ENCODE results near the gene RGS18.

Gene RGS18

DNA sequence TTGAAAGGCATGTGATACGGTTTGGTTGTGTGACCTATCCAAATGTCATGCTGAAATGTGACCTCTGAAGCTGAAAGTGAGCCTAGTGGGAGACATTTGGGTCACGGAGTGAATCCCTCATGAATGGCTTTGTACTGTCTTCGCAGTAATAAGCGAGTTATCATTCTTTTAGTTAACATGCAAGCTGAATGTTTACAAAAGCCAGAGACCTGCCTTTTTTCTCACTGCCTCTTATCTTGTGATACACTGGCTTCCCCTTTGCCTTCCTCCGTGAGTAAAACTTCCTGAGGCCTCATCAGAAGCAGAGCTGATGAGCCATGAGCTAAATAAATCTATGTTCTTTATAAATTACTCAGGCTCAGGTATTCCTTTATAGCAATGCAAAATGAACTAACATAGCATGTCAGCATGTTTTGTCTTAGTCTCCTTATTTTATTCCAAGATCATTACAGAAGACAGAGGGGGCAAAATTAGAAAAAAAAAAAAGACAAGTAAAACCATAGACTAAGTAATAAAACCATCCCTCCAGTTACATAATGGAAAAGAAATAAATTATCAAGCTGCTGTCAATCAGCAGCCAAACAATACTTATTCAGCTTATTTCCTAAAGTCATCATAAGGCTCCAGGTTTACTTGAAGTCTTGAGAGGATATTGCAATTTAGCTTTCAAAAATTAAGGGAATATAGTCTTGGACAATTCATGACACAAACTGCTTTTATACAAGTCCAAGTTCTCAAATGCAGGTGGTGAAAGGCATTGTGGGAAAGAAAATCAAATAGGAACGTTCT lies 12.1 kb downstream of the RGS18 start:
- CTCF ChIA-PET = no interaction called here
- Histone ChIP-seq H3K4me1 (ENCODE audit: control insufficient read depth, insufficient read depth, low read length) (no peaks in the 10 kb centered on the region), H3K27ac (ENCODE audit: extremely low read depth, low read depth, low read length) (no peak overlapping the region), H3K36me3 (ENCODE audit: control insufficient read depth in 2 of 2, insufficient read depth in 1 of 2, low read length in 2 of 2) (no peaks in the 10 kb centered on the region), H3K9me3 (ENCODE audit: control insufficient read depth, insufficient read depth, low read depth, low read length) (no peaks in the 10 kb centered on the region), H3K4me3 (ENCODE audit: low read depth, low read length) (no peak overlapping the region)
- POLR2A ChIA-PET = no interaction called here
- TF ChIP-seq HOXD13 (CRISPR knock-in tag; IDR thresholded peaks at IDR 0.05; ENCODE audit: borderline replicate concordance) = no peak
- TF ChIP-seq ZNF2 (tag by site-specific recombination; IDR thresholded peaks at IDR 0.05) = no peak
- TF ChIP-seq ZNF473 (tag by site-specific recombination; IDR thresholded peaks at IDR 0.05) = no peak
- TF ChIP-seq, protein P1, sequence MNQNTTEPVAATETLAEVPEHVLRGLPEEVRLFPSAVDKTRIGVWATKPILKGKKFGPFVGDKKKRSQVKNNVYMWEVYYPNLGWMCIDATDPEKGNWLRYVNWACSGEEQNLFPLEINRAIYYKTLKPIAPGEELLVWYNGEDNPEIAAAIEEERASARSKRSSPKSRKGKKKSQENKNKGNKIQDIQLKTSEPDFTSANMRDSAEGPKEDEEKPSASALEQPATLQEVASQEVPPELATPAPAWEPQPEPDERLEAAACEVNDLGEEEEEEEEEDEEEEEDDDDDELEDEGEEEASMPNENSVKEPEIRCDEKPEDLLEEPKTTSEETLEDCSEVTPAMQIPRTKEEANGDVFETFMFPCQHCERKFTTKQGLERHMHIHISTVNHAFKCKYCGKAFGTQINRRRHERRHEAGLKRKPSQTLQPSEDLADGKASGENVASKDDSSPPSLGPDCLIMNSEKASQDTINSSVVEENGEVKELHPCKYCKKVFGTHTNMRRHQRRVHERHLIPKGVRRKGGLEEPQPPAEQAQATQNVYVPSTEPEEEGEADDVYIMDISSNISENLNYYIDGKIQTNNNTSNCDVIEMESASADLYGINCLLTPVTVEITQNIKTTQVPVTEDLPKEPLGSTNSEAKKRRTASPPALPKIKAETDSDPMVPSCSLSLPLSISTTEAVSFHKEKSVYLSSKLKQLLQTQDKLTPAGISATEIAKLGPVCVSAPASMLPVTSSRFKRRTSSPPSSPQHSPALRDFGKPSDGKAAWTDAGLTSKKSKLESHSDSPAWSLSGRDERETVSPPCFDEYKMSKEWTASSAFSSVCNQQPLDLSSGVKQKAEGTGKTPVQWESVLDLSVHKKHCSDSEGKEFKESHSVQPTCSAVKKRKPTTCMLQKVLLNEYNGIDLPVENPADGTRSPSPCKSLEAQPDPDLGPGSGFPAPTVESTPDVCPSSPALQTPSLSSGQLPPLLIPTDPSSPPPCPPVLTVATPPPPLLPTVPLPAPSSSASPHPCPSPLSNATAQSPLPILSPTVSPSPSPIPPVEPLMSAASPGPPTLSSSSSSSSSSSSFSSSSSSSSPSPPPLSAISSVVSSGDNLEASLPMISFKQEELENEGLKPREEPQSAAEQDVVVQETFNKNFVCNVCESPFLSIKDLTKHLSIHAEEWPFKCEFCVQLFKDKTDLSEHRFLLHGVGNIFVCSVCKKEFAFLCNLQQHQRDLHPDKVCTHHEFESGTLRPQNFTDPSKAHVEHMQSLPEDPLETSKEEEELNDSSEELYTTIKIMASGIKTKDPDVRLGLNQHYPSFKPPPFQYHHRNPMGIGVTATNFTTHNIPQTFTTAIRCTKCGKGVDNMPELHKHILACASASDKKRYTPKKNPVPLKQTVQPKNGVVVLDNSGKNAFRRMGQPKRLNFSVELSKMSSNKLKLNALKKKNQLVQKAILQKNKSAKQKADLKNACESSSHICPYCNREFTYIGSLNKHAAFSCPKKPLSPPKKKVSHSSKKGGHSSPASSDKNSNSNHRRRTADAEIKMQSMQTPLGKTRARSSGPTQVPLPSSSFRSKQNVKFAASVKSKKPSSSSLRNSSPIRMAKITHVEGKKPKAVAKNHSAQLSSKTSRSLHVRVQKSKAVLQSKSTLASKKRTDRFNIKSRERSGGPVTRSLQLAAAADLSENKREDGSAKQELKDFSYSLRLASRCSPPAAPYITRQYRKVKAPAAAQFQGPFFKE (tag by site-specific recombination; IDR thresholded peaks at IDR 0.05; ENCODE audit: borderline replicate concordance) = no peak
- TF ChIP-seq, protein P2, sequence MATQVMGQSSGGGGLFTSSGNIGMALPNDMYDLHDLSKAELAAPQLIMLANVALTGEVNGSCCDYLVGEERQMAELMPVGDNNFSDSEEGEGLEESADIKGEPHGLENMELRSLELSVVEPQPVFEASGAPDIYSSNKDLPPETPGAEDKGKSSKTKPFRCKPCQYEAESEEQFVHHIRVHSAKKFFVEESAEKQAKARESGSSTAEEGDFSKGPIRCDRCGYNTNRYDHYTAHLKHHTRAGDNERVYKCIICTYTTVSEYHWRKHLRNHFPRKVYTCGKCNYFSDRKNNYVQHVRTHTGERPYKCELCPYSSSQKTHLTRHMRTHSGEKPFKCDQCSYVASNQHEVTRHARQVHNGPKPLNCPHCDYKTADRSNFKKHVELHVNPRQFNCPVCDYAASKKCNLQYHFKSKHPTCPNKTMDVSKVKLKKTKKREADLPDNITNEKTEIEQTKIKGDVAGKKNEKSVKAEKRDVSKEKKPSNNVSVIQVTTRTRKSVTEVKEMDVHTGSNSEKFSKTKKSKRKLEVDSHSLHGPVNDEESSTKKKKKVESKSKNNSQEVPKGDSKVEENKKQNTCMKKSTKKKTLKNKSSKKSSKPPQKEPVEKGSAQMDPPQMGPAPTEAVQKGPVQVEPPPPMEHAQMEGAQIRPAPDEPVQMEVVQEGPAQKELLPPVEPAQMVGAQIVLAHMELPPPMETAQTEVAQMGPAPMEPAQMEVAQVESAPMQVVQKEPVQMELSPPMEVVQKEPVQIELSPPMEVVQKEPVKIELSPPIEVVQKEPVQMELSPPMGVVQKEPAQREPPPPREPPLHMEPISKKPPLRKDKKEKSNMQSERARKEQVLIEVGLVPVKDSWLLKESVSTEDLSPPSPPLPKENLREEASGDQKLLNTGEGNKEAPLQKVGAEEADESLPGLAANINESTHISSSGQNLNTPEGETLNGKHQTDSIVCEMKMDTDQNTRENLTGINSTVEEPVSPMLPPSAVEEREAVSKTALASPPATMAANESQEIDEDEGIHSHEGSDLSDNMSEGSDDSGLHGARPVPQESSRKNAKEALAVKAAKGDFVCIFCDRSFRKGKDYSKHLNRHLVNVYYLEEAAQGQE (tag by site-specific recombination; IDR thresholded peaks at IDR 0.05) = no peak
- TF ChIP-seq ZNF350 (tag by site-specific recombination; IDR thresholded peaks at IDR 0.05) = no peak
- TF ChIP-seq GLI2 (tag by site-specific recombination; IDR thresholded peaks at IDR 0.05; ENCODE audit: borderline replicate concordance, low read depth) = no peak
- TF ChIP-seq ZNF324 (tag by site-specific recombination; IDR thresholded peaks at IDR 0.05) = no peak
- TF ChIP-seq ZNF292 (tag by site-specific recombination; IDR thresholded peaks at IDR 0.05; ENCODE audit: borderline replicate concordance, low read depth) = no peak

DNA sequence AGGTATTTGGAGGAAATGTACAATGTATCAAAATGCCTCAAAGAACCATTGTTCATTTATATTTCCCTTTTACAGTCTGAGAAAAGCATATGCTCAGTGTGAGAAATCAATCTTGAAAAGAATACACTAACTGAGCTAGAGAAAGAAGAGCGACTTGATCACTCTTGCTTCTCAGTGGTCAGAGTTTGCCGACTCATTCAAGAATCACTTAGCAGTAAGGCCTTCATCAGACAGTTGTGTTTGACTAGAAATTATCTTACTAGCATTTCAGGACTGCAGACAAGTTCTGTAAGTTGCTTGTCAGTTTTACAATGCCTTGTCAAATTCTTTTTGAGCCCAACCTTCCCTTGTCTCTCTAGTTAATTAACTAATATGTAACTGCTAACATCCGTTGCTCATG lies 12.9 kb downstream of the RGS18 start:
- POLR2A ChIA-PET = no interaction called here
- no peak for TF ChIP-seq ZNF707 (tag by site-specific recombination; IDR thresholded peaks at IDR 0.05)
- TF ChIP-seq KLF8 (tag by site-specific recombination; IDR thresholded peaks at IDR 0.05) = no peak
- TF ChIP-seq, protein P3, sequence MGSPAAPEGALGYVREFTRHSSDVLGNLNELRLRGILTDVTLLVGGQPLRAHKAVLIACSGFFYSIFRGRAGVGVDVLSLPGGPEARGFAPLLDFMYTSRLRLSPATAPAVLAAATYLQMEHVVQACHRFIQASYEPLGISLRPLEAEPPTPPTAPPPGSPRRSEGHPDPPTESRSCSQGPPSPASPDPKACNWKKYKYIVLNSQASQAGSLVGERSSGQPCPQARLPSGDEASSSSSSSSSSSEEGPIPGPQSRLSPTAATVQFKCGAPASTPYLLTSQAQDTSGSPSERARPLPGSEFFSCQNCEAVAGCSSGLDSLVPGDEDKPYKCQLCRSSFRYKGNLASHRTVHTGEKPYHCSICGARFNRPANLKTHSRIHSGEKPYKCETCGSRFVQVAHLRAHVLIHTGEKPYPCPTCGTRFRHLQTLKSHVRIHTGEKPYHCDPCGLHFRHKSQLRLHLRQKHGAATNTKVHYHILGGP (tag by site-specific recombination; IDR thresholded peaks at IDR 0.05) = no peak
- no peak for TF ChIP-seq ZSCAN16 (tag by site-specific recombination; IDR thresholded peaks at IDR 0.05)
- TF ChIP-seq, protein P4, sequence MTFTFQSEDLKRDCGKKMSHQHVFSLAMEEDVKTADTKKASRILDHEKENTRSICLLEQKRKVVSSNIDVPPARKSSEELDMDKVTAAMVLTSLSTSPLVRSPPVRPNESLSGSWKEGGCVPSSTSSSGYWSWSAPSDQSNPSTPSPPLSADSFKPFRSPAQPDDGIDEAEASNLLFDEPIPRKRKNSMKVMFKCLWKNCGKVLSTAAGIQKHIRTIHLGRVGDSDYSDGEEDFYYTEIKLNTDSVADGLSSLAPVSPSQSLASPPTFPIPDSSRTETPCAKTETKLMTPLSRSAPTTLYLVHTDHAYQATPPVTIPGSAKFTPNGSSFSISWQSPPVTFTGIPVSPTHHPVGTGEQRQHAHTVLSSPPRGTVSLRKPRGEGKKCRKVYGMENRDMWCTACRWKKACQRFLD (tag by site-specific recombination; IDR thresholded peaks at IDR 0.05) = no peak
- TF ChIP-seq ZNF510 (tag by site-specific recombination; IDR thresholded peaks at IDR 0.05; ENCODE audit: insufficient replicate concordance) = no peak
- TF ChIP-seq, protein P5, sequence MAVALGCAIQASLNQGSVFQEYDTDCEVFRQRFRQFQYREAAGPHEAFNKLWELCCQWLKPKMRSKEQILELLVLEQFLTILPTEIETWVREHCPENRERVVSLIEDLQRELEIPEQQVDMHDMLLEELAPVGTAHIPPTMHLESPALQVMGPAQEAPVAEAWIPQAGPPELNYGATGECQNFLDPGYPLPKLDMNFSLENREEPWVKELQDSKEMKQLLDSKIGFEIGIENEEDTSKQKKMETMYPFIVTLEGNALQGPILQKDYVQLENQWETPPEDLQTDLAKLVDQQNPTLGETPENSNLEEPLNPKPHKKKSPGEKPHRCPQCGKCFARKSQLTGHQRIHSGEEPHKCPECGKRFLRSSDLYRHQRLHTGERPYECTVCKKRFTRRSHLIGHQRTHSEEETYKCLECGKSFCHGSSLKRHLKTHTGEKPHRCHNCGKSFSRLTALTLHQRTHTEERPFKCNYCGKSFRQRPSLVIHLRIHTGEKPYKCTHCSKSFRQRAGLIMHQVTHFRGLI (tag by site-specific recombination; IDR thresholded peaks at IDR 0.05) = no peak
- TF ChIP-seq, protein P6, sequence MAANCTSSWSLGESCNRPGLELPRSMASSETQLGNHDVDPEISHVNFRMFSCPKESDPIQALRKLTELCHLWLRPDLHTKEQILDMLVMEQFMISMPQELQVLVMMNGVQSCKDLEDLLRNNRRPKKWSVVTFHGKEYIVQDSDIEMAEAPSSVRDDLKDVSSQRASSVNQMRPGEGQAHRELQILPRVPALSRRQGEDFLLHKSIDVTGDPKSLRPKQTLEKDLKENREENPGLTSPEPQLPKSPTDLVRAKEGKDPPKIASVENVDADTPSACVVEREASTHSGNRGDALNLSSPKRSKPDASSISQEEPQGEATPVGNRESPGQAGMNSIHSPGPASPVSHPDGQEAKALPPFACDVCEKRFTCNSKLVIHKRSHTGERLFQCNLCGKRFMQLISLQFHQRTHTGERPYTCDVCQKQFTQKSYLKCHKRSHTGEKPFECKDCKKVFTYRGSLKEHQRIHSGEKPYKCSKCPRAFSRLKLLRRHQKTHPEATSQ (tag by site-specific recombination; IDR thresholded peaks at IDR 0.05) = no peak
- Histone ChIP-seq H3K9me3 (ENCODE audit: control insufficient read depth, insufficient read depth, low read depth, low read length) (no peaks in the 10 kb centered on the region), H3K4me1 (ENCODE audit: control insufficient read depth, insufficient read depth, low read length) (no peaks in the 10 kb centered on the region), H3K27ac (ENCODE audit: extremely low read depth, low read depth, low read length) (no peak overlapping the region), H3K4me3 (ENCODE audit: low read depth, low read length) (no peak overlapping the region), H3K36me3 (ENCODE audit: control insufficient read depth in 2 of 2, insufficient read depth in 1 of 2, low read length in 2 of 2) (no peaks in the 10 kb centered on the region)
- CTCF ChIA-PET = no interaction called here
